ENCODE data around the gene DNAI4. TPM values are rescaled to one million over a fixed set of nuclear protein-coding genes. Genes with fewer than 3 reads are reported as not detected.

Gene DNAI4
- total and polyA plus RNA-seq, 2 experiments from 2014 or later: 3.2 to 9.9 TPM

GRCh38 chr1:66930823-66931174, 6.1 kb upstream of the DNAI4 start:
- TF ChIP-seq EZH2 (IDR thresholded peaks at IDR 0.05; ENCODE audit: insufficient read depth, poor library complexity, severe bottlenecking): no peak
- no peak for TF ChIP-seq EZH2phosphoT487 (IDR thresholded peaks at IDR 0.05; ENCODE audit: insufficient read depth, low read depth)
- in situ Hi-C loops (cut with MboI): no loop called here
- Histone ChIP-seq H3K9me3 (ENCODE audit: low read depth) (no peaks in the 10 kb centered on the region), H4K20me1 (ENCODE audit: insufficient read depth) (peaks cover 8% of the 10 kb centered on the region; the same call in 1 of the 2 replicates), H3F3A (ENCODE audit: insufficient read depth) (peaks cover 29% of the 10 kb centered on the region), H3K27ac (peak overlapping the region; percentile 86), H3K4me1 (ENCODE audit: insufficient read depth) (peaks cover 49% of the 10 kb centered on the region), H3K9me2 (ENCODE audit: insufficient read depth) (no peaks in the 10 kb centered on the region), H3K4me2 (ENCODE audit: unreplicated experiment) (peak overlapping the region; percentile 96), H2AFZ (peak overlapping the region; percentile 79), H3K79me2 (ENCODE audit: insufficient read depth) (peaks cover 93% of the 10 kb centered on the region), H3K27me3 (replicated peaks; ENCODE audit: insufficient read depth) (no peaks in the 10 kb centered on the region), H3K9ac (peak overlapping the region; percentile 87), H3K36me3 (ENCODE audit: low read depth) (no peaks in the 10 kb centered on the region), H3K4me3 (peak overlapping the region; percentile 85)
- WGBS, 2 experiments (ENCODE audit: low coverage in 1 of 2, low lambda C conversion rate in 2 of 2, missing lambda C conversion rate in 2 of 2): 0 to 2% methylated on average over 6 of the region's 6 CpGs
- DNase-seq: no peak

GRCh38 chr1:66929999-66930822, 5.6 kb upstream of the DNAI4 start:
- Histone ChIP-seq H3K27me3 (replicated peaks; ENCODE audit: insufficient read depth) (no peaks in the 10 kb centered on the region), H2AFZ (peak overlapping the region; percentile 79), H3K36me3 (ENCODE audit: low read depth) (no peaks in the 10 kb centered on the region), H4K20me1 (ENCODE audit: insufficient read depth) (peaks cover 8% of the 10 kb centered on the region; the same call in 1 of the 2 replicates), H3K4me2 (ENCODE audit: unreplicated experiment) (peak overlapping the region; percentile 96), H3K9me3 (ENCODE audit: low read depth) (no peaks in the 10 kb centered on the region), H3K9me2 (ENCODE audit: insufficient read depth) (no peaks in the 10 kb centered on the region), H3K27ac (peak overlapping the region; percentile 86), H3F3A (ENCODE audit: insufficient read depth) (peaks cover 34% of the 10 kb centered on the region), H3K9ac (peak overlapping the region; percentile 87), H3K4me3 (peak overlapping the region; percentile 85), H3K4me1 (ENCODE audit: insufficient read depth) (peaks cover 49% of the 10 kb centered on the region), H3K79me2 (ENCODE audit: insufficient read depth) (peaks cover 89% of the 10 kb centered on the region)
- in situ Hi-C loops (cut with MboI): no loop called here
- no peak for TF ChIP-seq EZH2 (IDR thresholded peaks at IDR 0.05; ENCODE audit: insufficient read depth, poor library complexity, severe bottlenecking)
- TF ChIP-seq EZH2phosphoT487 (IDR thresholded peaks at IDR 0.05; ENCODE audit: insufficient read depth, low read depth): no peak
- WGBS, 2 experiments (ENCODE audit: low coverage in 1 of 2, low lambda C conversion rate in 2 of 2, missing lambda C conversion rate in 2 of 2): 1 to 2% methylated on average over 46 to 75 of the region's 83 CpGs
- DNase-seq: peak; percentile 96

GRCh38 chr1:66929691-66929998, 5.0 kb upstream of the DNAI4 start:
- WGBS, 2 experiments (ENCODE audit: low coverage in 1 of 2, low lambda C conversion rate in 2 of 2, missing lambda C conversion rate in 2 of 2): 3% methylated on average over 9 of the region's 9 CpGs
- H3K4me2 ChIP-seq (ENCODE audit: unreplicated experiment): peak overlapping the region; percentile 92
- no peaks in the 10 kb centered on the region for H3K27me3 ChIP-seq (replicated peaks; ENCODE audit: insufficient read depth)
- peak overlapping the region; percentile 85 for H3K4me3 ChIP-seq
- peak overlapping the region; percentile 86 for H3K27ac ChIP-seq
- H2AFZ ChIP-seq: peak overlapping the region; percentile 79
- H3K4me1 ChIP-seq (ENCODE audit: insufficient read depth): peaks cover 49% of the 10 kb centered on the region
- peaks cover 84% of the 10 kb centered on the region for H3K79me2 ChIP-seq (ENCODE audit: insufficient read depth)
- H3K9me3 ChIP-seq (ENCODE audit: low read depth): no peaks in the 10 kb centered on the region
- H3K9ac ChIP-seq: peak overlapping the region; percentile 87
- no peaks in the 10 kb centered on the region for H3K36me3 ChIP-seq (ENCODE audit: low read depth)
- peaks cover 8% of the 10 kb centered on the region; the same call in 1 of the 2 replicates for H4K20me1 ChIP-seq (ENCODE audit: insufficient read depth)
- DNase-seq: no peak
- no peak for TF ChIP-seq EZH2phosphoT487 (IDR thresholded peaks at IDR 0.05; ENCODE audit: insufficient read depth, low read depth)
- no peak for TF ChIP-seq EZH2 (IDR thresholded peaks at IDR 0.05; ENCODE audit: insufficient read depth, poor library complexity, severe bottlenecking)
- peaks cover 34% of the 10 kb centered on the region for H3F3A ChIP-seq (ENCODE audit: insufficient read depth)
- no peaks in the 10 kb centered on the region for H3K9me2 ChIP-seq (ENCODE audit: insufficient read depth)
- in situ Hi-C loops (cut with MboI): no loop called here

GRCh38 chr1:66929146-66929688, 4.6 kb upstream of the DNAI4 start:
- Histone ChIP-seq H3K4me1 (ENCODE audit: insufficient read depth) (peaks cover 49% of the 10 kb centered on the region), H4K20me1 (ENCODE audit: insufficient read depth) (peaks cover 8% of the 10 kb centered on the region; the same call in 1 of the 2 replicates), H3K4me2 (ENCODE audit: unreplicated experiment) (peak overlapping the region; percentile 92), H3K79me2 (ENCODE audit: insufficient read depth) (peaks cover 80% of the 10 kb centered on the region), H3K4me3 (peak overlapping the region; percentile 85), H3K36me3 (ENCODE audit: low read depth) (no peaks in the 10 kb centered on the region), H2AFZ (peak overlapping the region; percentile 79), H3F3A (ENCODE audit: insufficient read depth) (peaks cover 34% of the 10 kb centered on the region), H3K9me3 (ENCODE audit: low read depth) (no peaks in the 10 kb centered on the region), H3K9me2 (ENCODE audit: insufficient read depth) (no peaks in the 10 kb centered on the region), H3K9ac (peak overlapping the region; percentile 87), H3K27ac (peak overlapping the region; percentile 86), H3K27me3 (replicated peaks; ENCODE audit: insufficient read depth) (no peaks in the 10 kb centered on the region)
- DNase-seq: peak; percentile 23
- in situ Hi-C loops (cut with MboI): no loop called here
- 37 to 38% methylated on average over 3 of the region's 3 CpGs for WGBS, 2 experiments (ENCODE audit: low coverage in 1 of 2, low lambda C conversion rate in 2 of 2, missing lambda C conversion rate in 2 of 2)
- TF ChIP-seq EZH2 (IDR thresholded peaks at IDR 0.05; ENCODE audit: insufficient read depth, poor library complexity, severe bottlenecking) (no peak), EZH2phosphoT487 (IDR thresholded peaks at IDR 0.05; ENCODE audit: insufficient read depth, low read depth) (no peak)
